Liver (tissue), 9 donors: ENCODE results near the gene SIRPA. TPM values are rescaled to one million over a fixed set of nuclear protein-coding genes. Genes with fewer than 3 reads are reported as not detected.

Source experiments
- DNase-seq: peaks from one replicate; pipeline ENCODE4 v3.0.0-alpha.2; 2017; ENCODE audit warnings: low spot score
- H3K27ac ChIP-seq, 2 donors: one replicate each; pipeline ENCODE4 v1.7.0; 2013; ENCODE audit warnings: inconsistent platforms in 2 of 2, low read length in 2 of 2, control low read depth in 1 of 2, low read depth in 1 of 2, mild to moderate bottlenecking in 1 of 2
- H3K27me3 ChIP-seq, 4 donors: one replicate each; pipeline versions ENCODE4 v1.6.1 to v1.7.0; 2013; ENCODE audit warnings: low read length in 3 of 4, inconsistent platforms in 1 of 4, mild to moderate bottlenecking in 1 of 4, moderate library complexity in 1 of 4; ENCODE audit not compliant: control insufficient read depth in 4 of 4, insufficient read depth in 4 of 4
- H3K36me3 ChIP-seq, 4 donors: one replicate each; pipeline versions ENCODE4 v1.6.1 to v1.7.0; 2013; ENCODE audit warnings: low read length in 3 of 4, mild to moderate bottlenecking in 3 of 4, low read depth in 1 of 4, moderate library complexity in 1 of 4; ENCODE audit not compliant: control insufficient read depth in 4 of 4, insufficient read depth in 3 of 4
- H3K4me1 ChIP-seq, 4 donors: one replicate each; pipeline versions ENCODE4 v1.6.1 to v1.7.0; 2013; ENCODE audit warnings: low read length in 3 of 4, mild to moderate bottlenecking in 3 of 4, moderate library complexity in 1 of 4; ENCODE audit not compliant: control insufficient read depth in 4 of 4, insufficient read depth in 4 of 4
- H3K4me3 ChIP-seq, 3 donors: one replicate each; pipeline versions ENCODE4 v1.6.1 to v1.7.0; 2013; ENCODE audit warnings: low read length in 3 of 3, control low read depth in 1 of 3, low read depth in 1 of 3, mild to moderate bottlenecking in 1 of 3
- H3K9ac ChIP-seq, 2 donors: one replicate each; pipeline ENCODE4 v1.7.0; 2013; ENCODE audit warnings: low read length in 2 of 2, mild to moderate bottlenecking in 2 of 2, moderate library complexity in 2 of 2, control low read depth in 1 of 2, low read depth in 1 of 2
- H3K9me3 ChIP-seq, 4 donors: one replicate each; pipeline versions ENCODE4 v1.6.1 to v1.7.0; 2013; ENCODE audit warnings: low read length in 3 of 4; ENCODE audit not compliant: control insufficient read depth in 4 of 4
- ATF3 ChIP-seq: IDR thresholded peaks from 2 replicates; pipeline ENCODE4 v1.6.1; 2016; ENCODE audit warnings: antibody characterized with exemption
- CTCF ChIP-seq: fragments of 150-350 bp; IDR thresholded peaks from 2 replicates; pipeline ENCODE4 v1.5.1; 2017; ENCODE audit warnings: improper control_type of control experiment, low read depth, low read length; ENCODE audit not compliant: missing input control
- EGR1 ChIP-seq, 2 donors: IDR thresholded peaks; 2 replicates each; pipeline ENCODE4 v1.6.1; 2016 to 2018; ENCODE audit warnings: antibody characterized with exemption in 2 of 2, low read depth in 2 of 2
- FOXA1 ChIP-seq: IDR thresholded peaks from 2 replicates; pipeline ENCODE4 v1.6.1; 2016; ENCODE audit warnings: antibody characterized with exemption
- FOXA2 ChIP-seq: IDR thresholded peaks from 2 replicates; pipeline ENCODE4 v1.6.1; 2016; ENCODE audit warnings: antibody characterized with exemption
- GABPA ChIP-seq, 2 donors: IDR thresholded peaks in 1 of 2; conservative IDR thresholded peaks in 1 of 2; 2 replicates each; pipeline ENCODE4 v1.6.1; 2016; ENCODE audit warnings: antibody characterized with exemption in 2 of 2, mild to moderate bottlenecking in 1 of 2, moderate library complexity in 1 of 2
- HNF4A ChIP-seq, 2 donors: conservative IDR thresholded peaks; 2 replicates each; pipeline ENCODE4 v1.6.1; 2016; ENCODE audit warnings: antibody characterized with exemption in 2 of 2, mild to moderate bottlenecking in 2 of 2
- HNF4G ChIP-seq: IDR thresholded peaks from 2 replicates; pipeline ENCODE4 v1.6.1; 2016; ENCODE audit warnings: antibody characterized with exemption
- JUND ChIP-seq, 2 donors: IDR thresholded peaks; 2 replicates each; pipeline ENCODE4 v1.6.1; 2016; ENCODE audit warnings: antibody characterized with exemption in 2 of 2
- MAX ChIP-seq: IDR thresholded peaks from 2 replicates; pipeline ENCODE4 v1.6.1; 2016; ENCODE audit warnings: antibody characterized with exemption
- NR2F2 ChIP-seq: IDR thresholded peaks from 2 replicates; pipeline ENCODE4 v1.6.1; 2016; ENCODE audit warnings: antibody characterized with exemption
- REST ChIP-seq: IDR thresholded peaks from 2 replicates; pipeline ENCODE4 v1.6.1; 2016; ENCODE audit warnings: antibody characterized with exemption, mild to moderate bottlenecking
- RXRA ChIP-seq, 2 donors: IDR thresholded peaks; 2 replicates each; pipeline ENCODE4 v1.6.1; 2017 to 2018; ENCODE audit warnings: antibody characterized with exemption in 2 of 2, mild to moderate bottlenecking in 1 of 2
- SP1 ChIP-seq: IDR thresholded peaks from 2 replicates; pipeline ENCODE4 v1.6.1; 2018; ENCODE audit warnings: antibody characterized with exemption, mild to moderate bottlenecking
- TAF1 ChIP-seq: conservative IDR thresholded peaks from 2 replicates; pipeline ENCODE4 v1.6.1; 2016; ENCODE audit warnings: antibody characterized with exemption, mild to moderate bottlenecking
- YY1 ChIP-seq: IDR thresholded peaks from 2 replicates; pipeline ENCODE4 v1.6.1; 2016; ENCODE audit warnings: antibody characterized with exemption, mild to moderate bottlenecking
- ZBTB33 ChIP-seq: IDR thresholded peaks from 2 replicates; pipeline ENCODE4 v1.6.1; 2016; ENCODE audit warnings: antibody characterized with exemption
- WGBS: extraction: QIAGEN DNeasy Blood & Tissue Kit; methylation state at CpG from one replicate; pipeline ENCODE4 v1.1.7; 2013; 5-methylcytosine and 5-hydroxymethylcytosine counted together
- polyA plus RNA-seq, 2 donors: library from polyadenylated mRNA; stranded (reverse) in 1 of 2; unstranded in 1 of 2; fragments of 200-250 nt in 1 of 2; fragments of >200 nt in 1 of 2; fragmentation: Nextera tagmentation in 1 of 2; extraction: Ambion mirVana in 1 of 2; gene quantifications; one replicate each; pipeline versions ENCODE4 v1.2.1 to v1.2.3, GENCODE V29; 2013 to 2015
- total RNA-seq, 2 donors: library from RNA; depleted of rRNA; stranded (reverse); fragments of >200 nt; gene quantifications; one replicate each; pipeline ENCODE4 v1.2.3, GENCODE V29; 2014
- donor health status: healthy.
- donor health status: healthy.
- donor health status: healthy.
- donor health status: healthy.
- donor health status: healthy.

Gene SIRPA
- total and polyA plus RNA-seq, 4 donors = 5.4 to 47.5 (median 23.2) TPM

GRCh38 chr20:1861347-1861976 lies 33.7 kb upstream of the SIRPA start:
- WGBS = 68% methylated on average over 13 of the region's 13 CpGs
- H3K27me3 ChIP-seq = no peaks in the 10 kb centered on the region
- no peak for DNase-seq
- no peak overlapping the region for H3K27ac ChIP-seq
- TF ChIP-seq JUND (IDR thresholded peaks at IDR 0.05) = no peak
- TF ChIP-seq HNF4G = no peak
- no peak for TF ChIP-seq MAX
- TF ChIP-seq NR2F2 = no peak
- no peak for TF ChIP-seq ATF3
- TF ChIP-seq RXRA (IDR thresholded peaks at IDR 0.05) = no peak
- no peak for TF ChIP-seq EGR1 (IDR thresholded peaks at IDR 0.05; ENCODE audit: low read depth in 2 of 2)
- no peak for TF ChIP-seq YY1
- no peak for TF ChIP-seq SP1
- TF ChIP-seq TAF1 = no peak
- no peak for TF ChIP-seq REST
- TF ChIP-seq ZBTB33 = no peak
- TF ChIP-seq HNF4A (conservative IDR thresholded peaks at IDR 0.05) = no peak
- no peak for TF ChIP-seq GABPA (IDR thresholded peaks at IDR 0.05 in 1 of 2, conservative IDR thresholded peaks at IDR 0.05 in 1 of 2)
- H3K9me3 ChIP-seq = no peaks in the 10 kb centered on the region
- no peaks in the 10 kb centered on the region for H3K36me3 ChIP-seq
- H3K4me1 ChIP-seq = peaks cover 0 to 3% (median 0%) of the 10 kb centered on the region in 4 donors
- H3K9ac ChIP-seq = no peak overlapping the region
- H3K4me3 ChIP-seq = no peak overlapping the region

- no peak for DNase-seq
- H3K36me3 ChIP-seq = no peaks in the 10 kb centered on the region
- 82% methylated on average over 8 of the region's 8 CpGs for WGBS
These were observed 33.1 kb upstream of the SIRPA start for GRCh38 chr20:1861996-1862662.

More at GRCh38 chr20:1861996-1862662, 33.1 kb upstream of the SIRPA start:
- Histone ChIP-seq H3K9me3 (no peaks in the 10 kb centered on the region), H3K9ac (no peak overlapping the region), H3K4me1 (peaks cover 0 to 2% (median 0%) of the 10 kb centered on the region in 4 donors), H3K4me3 (no peak overlapping the region), H3K27me3 (no peaks in the 10 kb centered on the region), H3K27ac (no peak overlapping the region)
- TF ChIP-seq ATF3 (no peak), MAX (no peak), RXRA (IDR thresholded peaks at IDR 0.05) (no peak), HNF4A (conservative IDR thresholded peaks at IDR 0.05) (no peak), JUND (IDR thresholded peaks at IDR 0.05) (no peak), YY1 (no peak), REST (no peak), CTCF (no peak), FOXA1 (no peak), FOXA2 (no peak), SP1 (no peak), EGR1 (IDR thresholded peaks at IDR 0.05; ENCODE audit: low read depth in 2 of 2) (no peak), GABPA (IDR thresholded peaks at IDR 0.05 in 1 of 2, conservative IDR thresholded peaks at IDR 0.05 in 1 of 2) (no peak), NR2F2 (no peak)
